ENCODE data around the gene PRUNE2. TPM values are rescaled to one million over a fixed set of nuclear protein-coding genes. Genes with fewer than 3 reads are reported as not detected.

PRUNE2 gene
- total RNA-seq, 2 donors from 2014 or later, result 58.6 to 78.9 TPM

- intact Hi-C loops (cut with DNase I), result no loop called here
- 90% methylated on average over 8 of the region's 8 CpGs for WGBS
- Histone ChIP-seq H3K4me1 (replicated peaks) (no peaks in the 10 kb centered on the region), H3K4me3 (no peak overlapping the region), H3K27ac (no peak overlapping the region), H3K27me3 (replicated peaks; ENCODE audit: insufficient read depth) (no peaks in the 10 kb centered on the region), H3K36me3 (no peaks in the 10 kb centered on the region), H3K9me3 (no peaks in the 10 kb centered on the region)
- TF ChIP-seq POLR2AphosphoS5 (IDR thresholded peaks at IDR 0.05) (no peak), CTCF (IDR thresholded peaks at IDR 0.05) (no peak), POLR2A (IDR thresholded peaks at IDR 0.05) (no peak)
- no peak for DNase-seq (ENCODE audit: low spot score)
These were observed 292.6 kb downstream of the PRUNE2 start for GRCh38 chr9:76613150-76613781.

- Histone ChIP-seq H3K27ac (no peak overlapping the region), H3K4me3 (no peak overlapping the region), H3K9me3 (no peaks in the 10 kb centered on the region), H3K36me3 (no peaks in the 10 kb centered on the region), H3K4me1 (replicated peaks) (no peaks in the 10 kb centered on the region), H3K27me3 (replicated peaks; ENCODE audit: insufficient read depth) (no peaks in the 10 kb centered on the region)
- WGBS, result 65% methylated on average over 5 of the region's 5 CpGs
- no peak for TF ChIP-seq CTCF (IDR thresholded peaks at IDR 0.05)
- TF ChIP-seq POLR2AphosphoS5 (IDR thresholded peaks at IDR 0.05), result no peak
- TF ChIP-seq POLR2A (IDR thresholded peaks at IDR 0.05), result no peak
- no peak for DNase-seq (ENCODE audit: low spot score)
- intact Hi-C loops (cut with DNase I), result no loop called here
These were observed 295.9 kb downstream of the PRUNE2 start for GRCh38 chr9:76610011-76610352.

- Histone ChIP-seq H3K9me3 (no peaks in the 10 kb centered on the region), H3K27ac (no peak overlapping the region), H3K4me1 (replicated peaks) (no peaks in the 10 kb centered on the region), H3K36me3 (no peaks in the 10 kb centered on the region), H3K4me3 (no peak overlapping the region), H3K27me3 (replicated peaks; ENCODE audit: insufficient read depth) (no peaks in the 10 kb centered on the region)
- 97% methylated on average over 6 of the region's 6 CpGs for WGBS
- no peak for TF ChIP-seq POLR2A (IDR thresholded peaks at IDR 0.05)
- no peak for TF ChIP-seq POLR2AphosphoS5 (IDR thresholded peaks at IDR 0.05)
- no peak for TF ChIP-seq CTCF (IDR thresholded peaks at IDR 0.05)
- DNase-seq (ENCODE audit: low spot score), result no peak
- intact Hi-C loops (cut with DNase I), result no loop called here
These were observed 296.5 kb downstream of the PRUNE2 start for GRCh38 chr9:76609285-76610010.

- H3K36me3 ChIP-seq, result no peaks in the 10 kb centered on the region
- H3K4me1 ChIP-seq (replicated peaks), result no peaks in the 10 kb centered on the region
- no peaks in the 10 kb centered on the region for H3K9me3 ChIP-seq
- no peak for DNase-seq (ENCODE audit: low spot score)
- H3K27me3 ChIP-seq (replicated peaks; ENCODE audit: insufficient read depth), result no peaks in the 10 kb centered on the region
- H3K4me3 ChIP-seq, result no peak overlapping the region
- intact Hi-C loops (cut with DNase I), result no loop called here
- no peak overlapping the region for H3K27ac ChIP-seq
- WGBS, result 98% methylated on average over 4 of the region's 4 CpGs
- TF ChIP-seq POLR2A (IDR thresholded peaks at IDR 0.05) (no peak), POLR2AphosphoS5 (IDR thresholded peaks at IDR 0.05) (no peak), CTCF (IDR thresholded peaks at IDR 0.05) (no peak)
These were observed 297.2 kb downstream of the PRUNE2 start for GRCh38 chr9:76608575-76609273.

Data from prostate gland (tissue), 2 donors.